NCI-H2171 (cell line): ENCODE measurements around the gene PSME1.

Experiments used
- DNase-seq: peaks from one replicate; lab custom pipeline; 2025; lab: John Stamatoyannopoulos, UW

The PSME1 gene

DNA sequence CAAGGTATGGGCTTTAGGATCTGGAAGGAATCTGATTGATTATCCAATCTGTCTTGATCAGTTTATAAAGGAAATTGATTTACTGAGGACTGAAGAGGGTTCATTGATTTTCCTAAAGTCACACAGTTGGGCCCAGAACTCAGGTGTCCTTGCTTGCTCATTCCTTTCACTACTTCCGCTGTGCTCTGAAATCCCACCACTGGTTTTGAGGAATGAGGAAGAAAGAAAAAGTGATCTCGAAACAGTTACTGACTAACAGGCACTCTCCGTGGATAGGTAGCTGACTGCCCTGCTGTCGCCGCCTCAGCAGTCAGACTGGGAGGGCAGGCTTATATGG is 5.6 kb upstream of the PSME1 start, which contains the start of gene FITM1:
Gene FITM1 (plus strand): TSS at position 280 of the 337 bp plus-strand sequence. CDS start 905 bp downstream, outside the sequence.
- DNase-seq = no peak

- DNase-seq = no peak
Measured at GRCh38 chr14:24130717-24131548, 5.1 kb upstream of the PSME1 start.

DNA sequence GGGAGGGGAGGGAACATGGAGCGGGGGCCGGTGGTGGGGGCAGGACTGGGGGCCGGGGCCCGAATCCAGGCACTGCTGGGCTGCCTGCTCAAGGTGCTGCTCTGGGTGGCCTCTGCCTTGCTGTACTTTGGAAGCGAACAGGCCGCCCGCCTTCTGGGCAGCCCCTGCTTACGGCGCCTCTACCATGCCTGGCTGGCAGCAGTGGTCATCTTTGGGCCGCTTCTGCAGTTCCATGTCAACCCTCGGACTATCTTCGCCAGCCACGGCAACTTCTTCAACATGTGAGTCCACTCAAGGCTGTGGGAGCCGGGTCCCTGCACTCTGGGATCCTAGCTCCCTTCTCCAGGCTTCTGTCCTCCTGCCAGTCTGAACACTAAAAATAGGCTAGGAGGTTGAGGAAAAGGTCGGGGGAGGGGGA is 4.4 kb upstream of the PSME1 start:
- DNase-seq = no peak

GRCh38 chr14:24132061-24132685 is 3.8 kb upstream of the PSME1 start:
- DNase-seq = no peak

- no peak for DNase-seq
Measured at GRCh38 chr14:24132976-24133375, 3.0 kb upstream of the PSME1 start.

DNA sequence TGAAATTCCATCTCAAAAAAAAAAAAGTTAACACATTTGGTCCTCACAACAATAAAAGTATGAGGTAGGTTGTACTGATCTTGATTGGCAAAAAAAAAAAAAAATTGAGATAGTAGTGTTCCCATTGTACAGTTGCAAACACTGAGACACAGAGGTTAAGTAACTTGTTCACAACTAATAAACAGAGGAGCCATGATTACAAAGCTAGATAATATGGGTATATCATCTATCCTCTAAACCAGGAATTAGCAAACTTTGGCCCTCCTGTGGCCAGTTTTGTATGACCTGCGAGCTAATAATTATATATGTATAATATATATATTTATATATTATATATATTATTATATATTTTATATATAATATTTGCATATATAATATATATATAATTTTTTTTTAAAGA is 2.3 kb upstream of the PSME1 start:
- DNase-seq = no peak

DNA sequence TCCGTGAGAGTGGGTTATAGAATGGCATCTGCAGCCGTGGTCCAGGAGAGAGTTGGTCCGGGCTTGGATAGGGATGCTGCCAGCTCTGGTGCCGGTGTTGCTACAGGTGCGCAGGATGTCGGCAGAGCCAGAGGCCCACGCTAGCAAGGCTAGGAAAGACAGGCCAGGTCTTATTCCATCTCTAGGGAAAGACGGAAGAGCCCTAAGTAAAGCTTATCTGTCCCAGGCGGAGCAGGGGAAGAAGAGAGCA is 485 bp upstream of the PSME1 start:
- DNase-seq = no peak

- no peak for DNase-seq
Measured at GRCh38 chr14:24136684-24137528, 912 bp downstream of the PSME1 start.

DNA sequence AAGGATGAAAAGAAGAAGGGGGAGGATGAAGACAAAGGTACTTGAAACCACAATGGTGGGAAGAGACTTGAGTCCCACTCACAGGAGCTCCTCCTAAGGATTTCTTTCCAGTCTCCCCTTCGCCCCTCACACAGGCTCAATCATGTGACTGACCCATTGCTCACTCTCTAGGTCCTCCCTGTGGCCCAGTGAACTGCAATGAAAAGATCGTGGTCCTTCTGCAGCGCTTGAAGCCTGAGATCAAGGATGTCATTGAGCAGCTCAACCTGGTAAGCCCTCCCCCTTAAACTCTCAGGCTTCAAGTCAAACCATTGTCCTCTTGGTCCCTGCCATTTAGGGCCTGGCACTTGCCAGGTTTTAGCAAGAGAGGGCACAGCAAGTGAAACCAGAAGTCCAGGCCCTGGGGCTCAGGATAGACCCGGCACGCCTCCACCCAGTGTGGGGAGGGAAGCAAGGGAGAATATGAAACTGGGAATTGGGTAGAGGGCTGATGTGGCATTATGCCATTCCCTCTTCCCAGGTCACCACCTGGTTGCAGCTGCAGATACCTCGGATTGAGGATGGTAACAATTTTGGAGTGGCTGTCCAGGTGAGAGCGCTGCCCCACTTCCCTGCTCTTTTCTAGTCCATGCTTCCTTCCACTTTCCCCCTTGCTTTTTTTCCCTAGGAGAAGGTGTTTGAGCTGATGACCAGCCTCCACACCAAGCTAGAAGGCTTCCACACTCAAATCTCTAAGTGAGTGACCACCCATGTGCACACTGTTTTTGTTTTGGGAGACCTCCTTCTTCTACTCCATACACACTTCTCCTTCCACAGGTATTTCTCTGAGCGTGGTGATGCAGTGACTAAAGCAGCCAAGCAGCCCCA is 1.8 kb downstream of the PSME1 start:
- no peak for DNase-seq

- no peak for DNase-seq
Measured at GRCh38 chr14:24138396-24139271, 2.6 kb downstream of the PSME1 start.

GRCh38 chr14:24139272-24139934 is 3.4 kb downstream of the PSME1 start:
- DNase-seq = no peak

GRCh38 chr14:24141097-24141880 is 5.3 kb downstream of the PSME1 start, which contains the start of gene EMC9:
Gene EMC9, minus strand, starts transcription at chr14:24141591. Its CDS starts 287 bp downstream, at chr14:24141304.
- DNase-seq = peak; percentile 100

DNA sequence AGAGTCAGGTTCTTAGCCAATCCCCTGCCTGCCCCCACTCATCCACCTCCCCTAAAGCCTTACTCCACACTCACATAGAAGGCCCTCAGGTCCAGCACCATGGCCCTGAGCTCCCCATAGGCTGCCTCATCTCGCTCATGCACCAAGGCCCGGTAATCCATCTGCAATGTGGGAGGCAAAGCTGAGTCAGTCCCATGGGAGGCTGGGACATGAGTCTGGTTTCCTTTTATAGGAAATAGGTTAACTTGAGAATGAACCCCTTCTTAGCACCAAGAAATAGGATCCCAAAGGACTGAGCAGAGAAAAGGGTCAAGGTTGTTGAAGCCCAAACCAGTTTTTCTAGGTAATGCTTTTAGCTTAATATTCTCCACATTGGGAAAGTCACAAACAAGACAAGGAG is 7.5 kb downstream of the PSME1 start:
- no peak for DNase-seq

- no peak for DNase-seq
Measured at GRCh38 chr14:24144451-24144850, 8.5 kb downstream of the PSME1 start.

- no peak for DNase-seq
Measured at GRCh38 chr14:24145219-24145618, 9.2 kb downstream of the PSME1 start.

DNA sequence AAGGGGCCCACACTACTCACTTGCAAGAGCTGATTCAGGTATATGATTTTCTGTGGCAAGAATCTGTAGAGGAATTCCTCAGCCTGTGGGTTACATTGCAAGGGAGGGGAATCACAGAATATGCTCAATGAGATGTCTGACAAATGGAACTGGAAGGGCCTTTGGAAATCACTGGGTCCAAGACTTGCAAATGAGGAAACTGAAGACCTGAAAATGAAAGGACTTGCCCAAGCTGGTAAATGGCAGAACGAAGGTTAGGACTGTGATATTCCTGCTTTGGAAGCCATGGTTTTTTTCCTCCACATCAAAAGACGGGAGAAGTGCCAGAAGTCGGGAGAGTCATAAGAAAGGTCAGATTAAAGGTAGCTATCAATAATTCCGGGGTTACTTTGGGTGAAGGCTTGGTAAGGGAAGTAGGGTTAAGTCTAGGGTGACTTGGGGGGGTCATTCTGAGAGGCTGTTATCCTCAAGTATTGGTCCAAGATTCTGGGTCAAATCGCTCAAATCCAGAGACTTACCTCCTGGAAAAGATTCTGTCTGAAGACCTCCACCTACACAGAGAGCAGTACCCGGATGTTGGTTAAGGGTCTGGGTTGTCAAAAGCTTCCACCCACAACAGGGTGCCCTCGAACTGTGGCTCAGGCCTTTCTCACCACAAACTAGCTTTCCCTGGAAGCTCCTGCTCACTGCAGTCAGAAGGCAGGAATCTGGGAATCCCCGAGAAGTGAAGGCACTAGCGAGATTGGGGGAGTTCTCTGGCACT is 9.9 kb downstream of the PSME1 start:
- no peak for DNase-seq

- DNase-seq = peak; percentile 93
Measured at GRCh38 chr14:24146453-24146977, 10.5 kb downstream of the PSME1 start, which contains the start of gene PSME2. Gene PSME2, minus strand, starts transcription at chr14:24146610. Its CDS starts 29 bp downstream, at chr14:24146581.
